DOHH2 (cell line): Measurements from ENCODE around the gene RUNX2.

Experiments used
- H3F3A ChIP-seq: fragments of 200-600 bp; sonication (generic), shearing (Covaris generic); 2 replicates; pipeline ENCODE4 v1.6.0; 2016; ENCODE audit warnings: antibody characterized with exemption, mild to moderate bottlenecking; ENCODE audit not compliant: control insufficient read depth, insufficient read depth
- H3K27ac ChIP-seq: fragments of 200-600 bp; sonication (generic); 2 replicates; pipeline ENCODE4 v1.5.1; 2014; ENCODE audit warnings: low read depth, mild to moderate bottlenecking, low read length, moderate library complexity
- H3K27me3 ChIP-seq: fragments of 200-600 bp; sonication (generic); 2 replicates; pipeline ENCODE4 v1.6.1; 2014; ENCODE audit warnings: mild to moderate bottlenecking, low read length, mixed read lengths; ENCODE audit not compliant: control insufficient read depth
- H3K36me3 ChIP-seq: fragments of 200-600 bp; sonication (generic); 2 replicates; pipeline ENCODE4 v1.6.1; 2014; ENCODE audit warnings: mild to moderate bottlenecking, low read length, moderate library complexity, mixed read lengths; ENCODE audit not compliant: control insufficient read depth
- H3K4me1 ChIP-seq: fragments of 200-600 bp; sonication (generic); 2 replicates; pipeline ENCODE4 v1.6.1; 2014; ENCODE audit warnings: mild to moderate bottlenecking, low read length, mixed read lengths; ENCODE audit not compliant: control insufficient read depth
- H3K4me2 ChIP-seq: fragments of 200-600 bp; sonication (generic); 2 replicates; pipeline ENCODE4 v1.6.0; 2014; ENCODE audit warnings: mild to moderate bottlenecking, low read length, moderate library complexity
- H3K4me3 ChIP-seq: fragments of 200-600 bp; sonication (generic); 2 replicates; pipeline ENCODE4 v1.5.1; 2014; ENCODE audit warnings: mild to moderate bottlenecking, low read length, mixed read lengths
- H3K79me2 ChIP-seq: fragments of 200-600 bp; sonication (generic); 2 replicates; pipeline ENCODE4 v1.6.1; 2014; ENCODE audit warnings: mild to moderate bottlenecking, low read length, mixed read lengths; ENCODE audit not compliant: control insufficient read depth
- H3K9me2 ChIP-seq: fragments of 200-600 bp; sonication (generic); replicated peaks from 2 replicates; pipeline ENCODE4 v1.6.1; 2014; ENCODE audit warnings: mild to moderate bottlenecking, low read length, mixed read lengths; ENCODE audit not compliant: control insufficient read depth
- H3K9me3 ChIP-seq: fragments of 200-600 bp; sonication (generic); 2 replicates; pipeline ENCODE4 v1.6.1; 2014; ENCODE audit warnings: antibody characterized with exemption, low read length, mixed read lengths; ENCODE audit not compliant: control insufficient read depth, insufficient read depth
- H4K20me1 ChIP-seq: fragments of 200-600 bp; sonication (generic); 2 replicates; pipeline ENCODE4 v1.6.0; 2014; ENCODE audit warnings: low read depth, mild to moderate bottlenecking, antibody characterized with exemption, low read length, moderate library complexity; ENCODE audit not compliant: control insufficient read depth, insufficient read depth
- EZH2phosphoT487 ChIP-seq: fragments of 200-600 bp; sonication (generic); IDR thresholded peaks from 2 replicates; pipeline ENCODE4 v1.6.1; 2017; ENCODE audit warnings: borderline replicate concordance, mild to moderate bottlenecking, antibody characterized with exemption, low read length, moderate library complexity, mixed read lengths
- TF ChIP-seq, protein P1 (sequence below): fragments of 200-600 bp; sonication (generic); IDR thresholded peaks from one replicate; pipeline ENCODE4 v1.5.1; 2014; ENCODE audit warnings: antibody characterized with exemption, mild to moderate bottlenecking, low read depth, low read length; ENCODE audit not compliant: poor library complexity, severe bottlenecking

The RUNX2 gene

DNA sequence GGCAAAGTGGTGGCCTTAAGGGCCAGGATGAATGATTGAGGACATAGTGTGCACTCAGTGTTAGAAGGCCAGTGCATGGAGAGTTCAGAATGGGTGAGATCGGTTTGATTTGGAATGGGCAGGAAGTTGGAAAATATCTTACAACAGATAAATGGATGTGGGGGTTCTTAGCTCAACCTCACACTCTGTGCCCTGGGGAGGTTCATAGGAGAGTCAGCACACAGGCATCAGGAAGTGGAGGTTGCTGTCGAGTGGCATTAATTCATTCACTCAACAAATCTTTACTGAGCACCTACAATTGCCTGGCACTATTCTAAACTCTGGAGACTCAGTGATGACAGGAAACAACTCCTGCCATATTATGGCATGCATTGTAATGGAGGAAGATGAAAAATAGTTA, 363.3 kb downstream of the RUNX2 start:
- Histone ChIP-seq H3K4me2 (no peak overlapping the region), H3K27me3 (peaks cover 17% of the 10 kb centered on the region), H4K20me1 (no peaks in the 10 kb centered on the region), H3K27ac (no peak overlapping the region), H3K4me1 (peaks cover 9% of the 10 kb centered on the region), H3K9me3 (no peaks in the 10 kb centered on the region), H3K79me2 (no peaks in the 10 kb centered on the region), H3K4me3 (no peak overlapping the region), H3F3A (no peaks in the 10 kb centered on the region), H3K9me2 (no peaks in the 10 kb centered on the region), H3K36me3 (no peaks in the 10 kb centered on the region)
- no peak for TF ChIP-seq EZH2phosphoT487
- TF ChIP-seq, protein P1, sequence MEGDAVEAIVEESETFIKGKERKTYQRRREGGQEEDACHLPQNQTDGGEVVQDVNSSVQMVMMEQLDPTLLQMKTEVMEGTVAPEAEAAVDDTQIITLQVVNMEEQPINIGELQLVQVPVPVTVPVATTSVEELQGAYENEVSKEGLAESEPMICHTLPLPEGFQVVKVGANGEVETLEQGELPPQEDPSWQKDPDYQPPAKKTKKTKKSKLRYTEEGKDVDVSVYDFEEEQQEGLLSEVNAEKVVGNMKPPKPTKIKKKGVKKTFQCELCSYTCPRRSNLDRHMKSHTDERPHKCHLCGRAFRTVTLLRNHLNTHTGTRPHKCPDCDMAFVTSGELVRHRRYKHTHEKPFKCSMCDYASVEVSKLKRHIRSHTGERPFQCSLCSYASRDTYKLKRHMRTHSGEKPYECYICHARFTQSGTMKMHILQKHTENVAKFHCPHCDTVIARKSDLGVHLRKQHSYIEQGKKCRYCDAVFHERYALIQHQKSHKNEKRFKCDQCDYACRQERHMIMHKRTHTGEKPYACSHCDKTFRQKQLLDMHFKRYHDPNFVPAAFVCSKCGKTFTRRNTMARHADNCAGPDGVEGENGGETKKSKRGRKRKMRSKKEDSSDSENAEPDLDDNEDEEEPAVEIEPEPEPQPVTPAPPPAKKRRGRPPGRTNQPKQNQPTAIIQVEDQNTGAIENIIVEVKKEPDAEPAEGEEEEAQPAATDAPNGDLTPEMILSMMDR: no peak

DNA sequence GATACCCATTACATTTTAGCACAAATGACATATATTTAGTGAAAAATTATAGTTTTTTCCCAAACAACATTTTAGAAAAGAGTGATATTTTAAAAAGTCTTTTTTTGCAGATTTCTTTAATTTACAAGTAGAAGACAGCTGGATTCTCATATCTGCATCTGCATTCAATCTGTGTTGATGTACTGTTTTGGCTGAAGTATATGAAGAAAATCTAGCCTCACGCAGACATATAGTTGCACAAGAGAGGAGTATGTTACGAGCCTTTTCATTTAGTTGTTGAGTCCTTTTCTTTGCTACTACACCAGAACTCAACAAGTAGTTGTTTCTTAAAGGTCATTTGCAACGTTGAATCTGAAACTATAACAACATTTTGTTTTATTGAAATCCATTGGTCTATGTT, 363.9 kb downstream of the RUNX2 start:
- TF ChIP-seq EZH2phosphoT487: no peak
- TF ChIP-seq, protein P1: no peak
- H3K4me2 ChIP-seq: no peak overlapping the region
- H3K27me3 ChIP-seq: peaks cover 11% of the 10 kb centered on the region
- no peaks in the 10 kb centered on the region for H3F3A ChIP-seq
- H3K4me3 ChIP-seq: no peak overlapping the region
- no peaks in the 10 kb centered on the region for H3K79me2 ChIP-seq
- no peaks in the 10 kb centered on the region for H3K9me2 ChIP-seq
- H3K4me1 ChIP-seq: peaks cover 14% of the 10 kb centered on the region
- no peaks in the 10 kb centered on the region for H4K20me1 ChIP-seq
- no peaks in the 10 kb centered on the region for H3K36me3 ChIP-seq
- H3K27ac ChIP-seq: no peak overlapping the region
- H3K9me3 ChIP-seq: no peaks in the 10 kb centered on the region

DNA sequence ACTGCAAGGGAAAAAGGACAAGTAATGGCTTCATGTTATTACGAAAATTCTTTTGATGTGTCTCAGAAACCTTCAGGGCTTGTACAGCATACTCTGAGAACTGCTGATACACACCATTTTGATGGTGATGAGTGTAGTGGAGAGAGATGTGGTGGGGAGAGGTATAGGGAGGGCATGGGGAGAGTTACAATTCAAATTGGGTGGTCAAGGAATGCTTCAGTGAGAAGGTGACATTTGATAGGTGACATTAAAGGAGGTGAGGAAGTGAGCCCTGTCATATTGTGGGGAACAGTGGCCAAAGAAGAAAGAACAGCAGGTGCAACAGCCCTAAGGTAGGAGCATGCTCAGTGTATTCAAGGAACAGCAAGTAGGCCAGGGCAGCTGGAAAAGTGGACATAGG, 368.6 kb downstream of the RUNX2 start:
- H3K4me3 ChIP-seq: no peak overlapping the region
- peaks cover 6% of the 10 kb centered on the region for H3K4me1 ChIP-seq
- H3K27me3 ChIP-seq: no peaks in the 10 kb centered on the region
- no peak for TF ChIP-seq EZH2phosphoT487
- TF ChIP-seq, protein P1: no peak
- H3K36me3 ChIP-seq: no peaks in the 10 kb centered on the region
- no peaks in the 10 kb centered on the region for H4K20me1 ChIP-seq
- no peaks in the 10 kb centered on the region for H3K9me2 ChIP-seq
- H3K4me2 ChIP-seq: no peak overlapping the region
- H3K27ac ChIP-seq: no peak overlapping the region
- no peaks in the 10 kb centered on the region for H3K9me3 ChIP-seq
- no peaks in the 10 kb centered on the region for H3K79me2 ChIP-seq
- no peaks in the 10 kb centered on the region for H3F3A ChIP-seq

DNA sequence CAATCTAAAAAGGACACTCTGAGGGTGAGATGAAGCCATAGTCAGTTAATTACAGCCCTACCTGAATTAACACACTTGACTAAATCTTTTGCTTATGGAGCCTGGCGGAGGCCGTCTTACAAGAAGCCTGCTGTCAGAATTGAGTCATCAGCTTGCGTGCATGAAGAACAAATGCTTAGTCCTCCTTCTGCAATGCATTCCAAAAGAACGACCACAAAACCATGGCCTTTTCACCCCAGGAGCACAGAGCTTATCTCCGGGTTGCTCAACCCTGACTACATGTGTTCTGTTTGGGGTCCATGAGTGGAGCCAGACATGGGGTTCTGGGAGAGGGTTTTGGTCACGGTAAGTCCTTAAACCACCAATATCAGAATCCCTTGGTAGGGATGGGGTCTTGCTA, 369.5 kb downstream of the RUNX2 start:
- Histone ChIP-seq H3F3A (no peaks in the 10 kb centered on the region), H3K4me2 (no peak overlapping the region), H3K27ac (no peak overlapping the region), H3K36me3 (no peaks in the 10 kb centered on the region), H3K4me3 (no peak overlapping the region), H4K20me1 (no peaks in the 10 kb centered on the region), H3K9me2 (no peaks in the 10 kb centered on the region), H3K9me3 (no peaks in the 10 kb centered on the region), H3K27me3 (no peaks in the 10 kb centered on the region), H3K4me1 (peaks cover 6% of the 10 kb centered on the region), H3K79me2 (no peaks in the 10 kb centered on the region)
- TF ChIP-seq, protein P1: no peak
- TF ChIP-seq EZH2phosphoT487: no peak
